ENCODE measurements around the gene SLC12A3.

The SLC12A3 gene

DNA sequence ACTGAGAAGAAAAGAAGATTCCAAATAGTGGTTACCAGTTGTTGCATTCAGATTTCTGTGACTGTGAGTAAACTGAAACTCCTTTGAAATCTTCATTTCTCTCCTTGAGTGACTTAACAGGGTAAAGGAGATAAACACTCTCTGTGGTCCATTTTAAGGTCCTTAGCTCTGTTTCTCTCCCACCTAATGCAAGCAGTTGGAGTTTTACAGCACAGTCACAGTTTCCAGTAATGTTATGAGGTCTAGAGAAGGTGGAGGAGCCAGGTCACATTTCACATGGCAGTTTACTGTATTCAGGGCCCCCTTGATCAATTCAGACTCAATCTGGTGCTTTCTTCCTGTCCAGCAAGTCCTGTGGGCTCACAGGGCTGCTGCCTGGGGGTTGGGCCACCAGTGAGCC is 32.2 kb upstream of the SLC12A3 start:
- DNase-seq, result no peak
- Histone ChIP-seq H3K4me3 (ENCODE audit: insufficient read depth, low read depth, low read length, poor library complexity, severe bottlenecking) (no peak overlapping the region), H3K9me3 (ENCODE audit: control insufficient read depth, low read length) (no peaks in the 10 kb centered on the region), H3K27ac (ENCODE audit: insufficient read depth, low read length, poor library complexity, severe bottlenecking) (no peak overlapping the region), H3K36me3 (ENCODE audit: control insufficient read depth, insufficient read depth, low read length) (peaks cover 51% of the 10 kb centered on the region), H3K4me1 (ENCODE audit: control insufficient read depth, insufficient read depth, low read length, poor library complexity, severe bottlenecking) (no peaks in the 10 kb centered on the region), H3K27me3 (replicated peaks; ENCODE audit: control insufficient read depth, insufficient read depth, low read length, poor library complexity, severe bottlenecking) (no peaks in the 10 kb centered on the region)

DNA sequence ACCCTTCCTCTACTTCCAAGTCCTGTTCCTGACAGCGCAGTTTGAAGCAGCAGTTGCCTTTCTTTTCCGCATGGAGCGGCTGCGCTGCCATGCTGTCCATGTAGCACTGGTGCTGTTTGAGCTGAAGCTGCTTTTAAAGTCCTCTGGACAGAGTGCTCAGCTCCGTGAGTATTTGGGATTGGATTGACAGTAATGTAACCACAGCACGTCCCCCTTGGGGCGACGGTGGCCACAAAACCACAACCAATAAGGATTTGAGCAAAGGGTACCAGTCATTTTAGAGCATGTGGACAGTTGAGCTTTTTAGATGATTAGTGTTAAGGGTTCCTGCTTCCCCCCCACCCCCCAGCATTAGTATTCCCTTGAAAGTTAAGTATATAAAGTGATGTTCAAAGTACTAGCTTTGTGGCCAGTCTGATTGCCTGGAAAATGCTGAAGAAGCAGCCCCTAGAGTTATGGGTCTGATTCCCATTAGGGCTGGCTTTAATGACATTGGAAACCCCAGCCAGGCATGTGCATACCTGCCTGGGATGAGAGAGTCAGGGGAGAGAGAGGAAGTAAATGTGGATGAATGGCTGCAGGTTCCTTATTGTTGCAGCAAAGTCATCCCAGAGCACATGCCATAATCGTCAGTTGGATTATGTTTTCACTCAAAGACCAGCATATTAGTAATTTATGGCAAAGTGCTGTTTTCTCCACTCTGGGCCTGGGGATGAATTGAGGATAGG is 31.6 kb upstream of the SLC12A3 start:
- no peaks in the 10 kb centered on the region for H3K27me3 ChIP-seq (replicated peaks; ENCODE audit: control insufficient read depth, insufficient read depth, low read length, poor library complexity, severe bottlenecking)
- DNase-seq, result no peak
- H3K27ac ChIP-seq (ENCODE audit: insufficient read depth, low read length, poor library complexity, severe bottlenecking), result no peak overlapping the region
- H3K9me3 ChIP-seq (ENCODE audit: control insufficient read depth, low read length), result no peaks in the 10 kb centered on the region
- peaks cover 54% of the 10 kb centered on the region for H3K36me3 ChIP-seq (ENCODE audit: control insufficient read depth, insufficient read depth, low read length)
- no peaks in the 10 kb centered on the region for H3K4me1 ChIP-seq (ENCODE audit: control insufficient read depth, insufficient read depth, low read length, poor library complexity, severe bottlenecking)
- H3K4me3 ChIP-seq (ENCODE audit: insufficient read depth, low read depth, low read length, poor library complexity, severe bottlenecking), result no peak overlapping the region

DNA sequence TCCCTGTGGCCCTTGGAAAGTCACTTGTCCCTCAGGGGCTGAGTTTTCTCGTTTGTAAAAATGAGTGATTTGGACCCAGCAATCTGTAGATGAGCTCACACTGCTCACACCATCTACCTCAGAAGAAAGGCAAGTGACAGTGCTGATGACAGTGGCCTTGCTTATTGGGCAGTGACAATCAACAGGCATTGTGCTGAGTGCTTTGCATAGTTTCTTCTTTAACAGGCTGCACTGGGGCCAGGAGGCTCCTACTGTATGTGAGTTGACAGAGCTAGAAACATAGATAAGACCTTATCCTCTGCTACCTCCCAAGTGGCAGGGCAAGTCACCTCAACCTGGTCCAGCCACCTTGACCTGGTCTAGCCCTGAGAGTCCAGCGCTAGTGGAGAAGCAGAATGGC is 29.7 kb upstream of the SLC12A3 start:
- Histone ChIP-seq H3K9me3 (ENCODE audit: control insufficient read depth, low read length) (no peaks in the 10 kb centered on the region), H3K4me1 (ENCODE audit: control insufficient read depth, insufficient read depth, low read length, poor library complexity, severe bottlenecking) (no peaks in the 10 kb centered on the region), H3K27ac (ENCODE audit: insufficient read depth, low read length, poor library complexity, severe bottlenecking) (no peak overlapping the region), H3K4me3 (ENCODE audit: insufficient read depth, low read depth, low read length, poor library complexity, severe bottlenecking) (no peak overlapping the region), H3K27me3 (replicated peaks; ENCODE audit: control insufficient read depth, insufficient read depth, low read length, poor library complexity, severe bottlenecking) (no peaks in the 10 kb centered on the region), H3K36me3 (ENCODE audit: control insufficient read depth, insufficient read depth, low read length) (peaks cover 50% of the 10 kb centered on the region)
- DNase-seq, result no peak

GRCh38 chr16:56836410-56837230 is 28.4 kb upstream of the SLC12A3 start:
- Histone ChIP-seq H3K27ac (ENCODE audit: insufficient read depth, low read length, poor library complexity, severe bottlenecking) (no peak overlapping the region), H3K27me3 (replicated peaks; ENCODE audit: control insufficient read depth, insufficient read depth, low read length, poor library complexity, severe bottlenecking) (no peaks in the 10 kb centered on the region), H3K9me3 (ENCODE audit: control insufficient read depth, low read length) (no peaks in the 10 kb centered on the region), H3K36me3 (ENCODE audit: control insufficient read depth, insufficient read depth, low read length) (peaks cover 51% of the 10 kb centered on the region), H3K4me1 (ENCODE audit: control insufficient read depth, insufficient read depth, low read length, poor library complexity, severe bottlenecking) (no peaks in the 10 kb centered on the region), H3K4me3 (ENCODE audit: insufficient read depth, low read depth, low read length, poor library complexity, severe bottlenecking) (no peak overlapping the region)
- DNase-seq, result no peak

- no peaks in the 10 kb centered on the region for H3K4me1 ChIP-seq (ENCODE audit: control insufficient read depth, insufficient read depth, low read length, poor library complexity, severe bottlenecking)
- H3K9me3 ChIP-seq (ENCODE audit: control insufficient read depth, low read length), result no peaks in the 10 kb centered on the region
- H3K4me3 ChIP-seq (ENCODE audit: insufficient read depth, low read depth, low read length, poor library complexity, severe bottlenecking), result no peak overlapping the region
- H3K27me3 ChIP-seq (replicated peaks; ENCODE audit: control insufficient read depth, insufficient read depth, low read length, poor library complexity, severe bottlenecking), result no peaks in the 10 kb centered on the region
- no peak overlapping the region for H3K27ac ChIP-seq (ENCODE audit: insufficient read depth, low read length, poor library complexity, severe bottlenecking)
- DNase-seq, result no peak
- peaks cover 43% of the 10 kb centered on the region for H3K36me3 ChIP-seq (ENCODE audit: control insufficient read depth, insufficient read depth, low read length)
Measured at GRCh38 chr16:56838622-56839337, 26.2 kb upstream of the SLC12A3 start.

DNA sequence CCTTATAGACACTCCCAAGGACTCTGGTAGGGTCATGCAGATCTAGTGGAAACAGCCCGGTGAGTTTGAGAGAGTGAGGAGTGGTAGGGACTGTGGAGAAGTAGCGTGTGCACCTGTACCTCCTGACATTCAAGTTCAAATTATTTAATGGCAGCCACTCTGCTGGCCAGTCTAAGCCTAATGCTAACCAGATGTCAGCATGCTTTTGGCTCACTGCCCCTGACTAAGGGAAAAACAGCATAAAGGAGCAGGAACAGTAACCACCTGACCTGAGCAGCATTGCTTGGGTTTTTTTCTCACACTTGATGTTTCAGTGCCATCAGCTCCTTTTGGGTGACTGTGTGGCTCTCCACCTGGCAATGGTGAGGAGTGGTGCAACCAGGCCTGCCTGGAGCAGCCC is 23.8 kb upstream of the SLC12A3 start:
- DNase-seq, result no peak
- no peak overlapping the region for H3K27ac ChIP-seq (ENCODE audit: insufficient read depth, low read length, poor library complexity, severe bottlenecking)
- no peaks in the 10 kb centered on the region for H3K27me3 ChIP-seq (replicated peaks; ENCODE audit: control insufficient read depth, insufficient read depth, low read length, poor library complexity, severe bottlenecking)
- H3K4me3 ChIP-seq (ENCODE audit: insufficient read depth, low read depth, low read length, poor library complexity, severe bottlenecking), result no peak overlapping the region
- no peaks in the 10 kb centered on the region for H3K9me3 ChIP-seq (ENCODE audit: control insufficient read depth, low read length)
- peaks cover 29% of the 10 kb centered on the region for H3K36me3 ChIP-seq (ENCODE audit: control insufficient read depth, insufficient read depth, low read length)
- no peaks in the 10 kb centered on the region for H3K4me1 ChIP-seq (ENCODE audit: control insufficient read depth, insufficient read depth, low read length, poor library complexity, severe bottlenecking)

DNA sequence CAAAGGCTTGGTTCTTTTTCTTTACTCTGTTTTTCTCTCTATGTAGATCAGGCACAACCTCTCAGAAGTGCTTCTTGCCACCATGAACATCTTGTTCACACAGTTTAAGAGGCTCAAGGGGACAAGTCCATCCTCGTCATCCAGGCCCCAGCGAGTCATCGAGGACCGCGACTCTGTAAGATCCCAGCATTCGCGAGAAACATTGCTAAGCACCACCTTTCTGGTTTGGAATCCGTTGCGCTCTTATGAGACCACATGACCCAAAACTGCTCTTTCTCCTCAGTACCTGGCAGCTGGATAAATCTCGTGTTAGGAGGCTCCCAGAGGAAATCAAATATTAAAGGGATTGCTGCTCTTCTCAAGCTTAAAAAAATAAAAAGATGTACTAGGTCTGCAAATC is 23.3 kb upstream of the SLC12A3 start:
- Histone ChIP-seq H3K4me1 (ENCODE audit: control insufficient read depth, insufficient read depth, low read length, poor library complexity, severe bottlenecking) (no peaks in the 10 kb centered on the region), H3K36me3 (ENCODE audit: control insufficient read depth, insufficient read depth, low read length) (peaks cover 29% of the 10 kb centered on the region), H3K27ac (ENCODE audit: insufficient read depth, low read length, poor library complexity, severe bottlenecking) (no peak overlapping the region), H3K27me3 (replicated peaks; ENCODE audit: control insufficient read depth, insufficient read depth, low read length, poor library complexity, severe bottlenecking) (no peaks in the 10 kb centered on the region), H3K9me3 (ENCODE audit: control insufficient read depth, low read length) (no peaks in the 10 kb centered on the region), H3K4me3 (ENCODE audit: insufficient read depth, low read depth, low read length, poor library complexity, severe bottlenecking) (no peak overlapping the region)
- no peak for DNase-seq

GRCh38 chr16:56842133-56842532 is 22.9 kb upstream of the SLC12A3 start:
- H3K27ac ChIP-seq (ENCODE audit: insufficient read depth, low read length, poor library complexity, severe bottlenecking), result no peak overlapping the region

GRCh38 chr16:56844056-56844455 is 21.0 kb upstream of the SLC12A3 start:
- Histone ChIP-seq H3K27me3 (replicated peaks; ENCODE audit: control insufficient read depth, insufficient read depth, low read length, poor library complexity, severe bottlenecking) (no peaks in the 10 kb centered on the region), H3K36me3 (ENCODE audit: control insufficient read depth, insufficient read depth, low read length) (peaks cover 22% of the 10 kb centered on the region), H3K9me3 (ENCODE audit: control insufficient read depth, low read length) (no peaks in the 10 kb centered on the region), H3K4me1 (ENCODE audit: control insufficient read depth, insufficient read depth, low read length, poor library complexity, severe bottlenecking) (no peaks in the 10 kb centered on the region), H3K4me3 (ENCODE audit: insufficient read depth, low read depth, low read length, poor library complexity, severe bottlenecking) (no peak overlapping the region), H3K27ac (ENCODE audit: insufficient read depth, low read length, poor library complexity, severe bottlenecking) (no peak overlapping the region)
- no peak for DNase-seq

More at GRCh38 chr16:56842133-56842532, 22.9 kb upstream of the SLC12A3 start:
- H3K4me1 ChIP-seq (ENCODE audit: control insufficient read depth, insufficient read depth, low read length, poor library complexity, severe bottlenecking), result no peaks in the 10 kb centered on the region
- no peaks in the 10 kb centered on the region for H3K9me3 ChIP-seq (ENCODE audit: control insufficient read depth, low read length)
- H3K4me3 ChIP-seq (ENCODE audit: insufficient read depth, low read depth, low read length, poor library complexity, severe bottlenecking), result no peak overlapping the region
- peaks cover 29% of the 10 kb centered on the region for H3K36me3 ChIP-seq (ENCODE audit: control insufficient read depth, insufficient read depth, low read length)
- no peak for DNase-seq
- no peaks in the 10 kb centered on the region for H3K27me3 ChIP-seq (replicated peaks; ENCODE audit: control insufficient read depth, insufficient read depth, low read length, poor library complexity, severe bottlenecking)
